Activated naive CD4-positive, alpha-beta T cell treated with anti-CD3 and anti-CD28 coated beads, Interleukin-2, amount 10 ng/mL, durations not matched to agents 7 days and 5 days (primary cell): Measurements from ENCODE around the gene TNNT3.

Source experiments
- CTCF ChIA-PET: fragments of 350-600 bp; sonication (Branson Sonifier 250); formaldehyde crosslinking; loops from one replicate; lab custom pipeline; 2021; ENCODE audit warnings: antibody characterized with exemption; lab: Charles Lee
- DNase-seq: peaks from one replicate; pipeline ENCODE4 v3.0.0-alpha.2; 2020
- H3K27ac Mint-ChIP-seq: one replicate; pipeline ENCODE4 v1.8.0; 2021; ENCODE audit warnings: mild to moderate bottlenecking, moderate library complexity, mixed read lengths
- H3K27me3 Mint-ChIP-seq: one replicate; pipeline ENCODE4 v1.8.0; 2021; ENCODE audit warnings: mild to moderate bottlenecking, mixed read lengths
- H3K36me3 Mint-ChIP-seq: one replicate; pipeline ENCODE4 v1.8.0; 2021; ENCODE audit warnings: mixed read lengths
- H3K4me1 Mint-ChIP-seq: one replicate; pipeline ENCODE4 v1.8.0; 2021; ENCODE audit warnings: mixed read lengths
- H3K4me3 Mint-ChIP-seq: one replicate; pipeline ENCODE4 v1.8.0; 2021; ENCODE audit warnings: mild to moderate bottlenecking, moderate library complexity, mixed read lengths
- H3K9me3 Mint-ChIP-seq: one replicate; pipeline ENCODE4 v1.8.0; 2021; ENCODE audit warnings: mixed read lengths

The TNNT3 gene

DNA sequence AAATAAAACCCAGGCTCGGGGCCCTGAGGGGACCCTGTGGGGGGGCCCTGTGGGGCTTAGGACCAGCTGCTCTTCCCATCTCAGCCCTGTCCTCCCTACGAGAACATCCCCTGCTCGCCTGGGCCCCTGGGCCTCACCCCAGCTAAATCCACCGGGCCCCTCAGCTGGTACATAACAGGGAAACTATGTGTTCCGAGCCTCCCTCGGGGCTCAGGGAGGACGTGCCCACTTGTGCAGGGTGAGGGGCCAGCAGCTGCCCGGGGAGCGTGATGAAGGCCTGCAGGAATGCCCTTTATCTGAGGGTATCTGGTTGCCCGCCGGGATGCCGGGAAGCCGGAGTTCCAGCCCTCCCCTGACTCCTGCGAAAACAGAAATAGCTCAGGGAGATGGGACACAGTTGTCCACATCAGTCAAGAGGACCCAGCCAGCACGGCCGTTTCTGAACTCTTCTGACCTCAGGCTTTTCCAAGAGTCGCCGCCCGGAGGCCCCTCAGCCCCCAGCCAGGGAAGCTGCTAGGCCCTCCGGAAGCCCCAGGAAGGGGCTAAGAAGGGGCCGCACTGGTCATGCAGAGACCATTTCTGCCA, 48.2 kb downstream of the TNNT3 start:
- CTCF ChIA-PET = interaction anchor here (1.0 kb wide), 1 partner anchor 17 kb away, joined by 3 read pairs; no protein-coding TSS in a partner anchor
- no peak for DNase-seq
- Mint-ChIP-seq H3K27ac (no peak overlapping the region), H3K4me1 (no peaks in the 10 kb centered on the region), H3K27me3 (no peaks in the 10 kb centered on the region), H3K4me3 (no peak overlapping the region), H3K36me3 (no peaks in the 10 kb centered on the region), H3K9me3 (no peaks in the 10 kb centered on the region)

GRCh38 chr11:1968454-1969002, 49.0 kb downstream of the TNNT3 start:
- CTCF ChIA-PET = no interaction called here
- Mint-ChIP-seq H3K4me1 (no peaks in the 10 kb centered on the region), H3K36me3 (no peaks in the 10 kb centered on the region), H3K9me3 (no peaks in the 10 kb centered on the region), H3K4me3 (no peak overlapping the region), H3K27me3 (no peaks in the 10 kb centered on the region), H3K27ac (no peak overlapping the region)
- DNase-seq = no peak

DNA sequence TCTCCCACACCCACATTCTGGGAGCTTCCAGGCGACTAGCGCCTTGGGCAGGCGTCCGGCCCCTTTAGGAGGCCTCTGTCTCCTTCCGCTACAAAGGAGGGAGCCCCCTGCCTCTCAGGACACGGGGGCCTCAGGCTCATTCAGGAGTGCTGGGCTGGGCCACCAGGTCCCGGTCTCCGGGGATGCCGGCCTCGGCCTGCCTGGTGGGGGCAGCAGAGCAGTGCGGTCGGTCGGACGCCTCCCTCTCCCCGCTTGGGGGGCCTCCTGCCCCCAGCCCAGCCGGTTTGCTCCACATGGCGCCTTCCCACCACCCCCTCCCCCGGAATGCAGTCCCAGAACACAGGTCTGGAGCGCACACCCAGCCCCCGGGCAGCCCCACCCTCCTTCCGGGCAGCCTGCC, 49.5 kb downstream of the TNNT3 start:
- Mint-ChIP-seq H3K4me1 (no peaks in the 10 kb centered on the region), H3K36me3 (no peaks in the 10 kb centered on the region), H3K9me3 (no peaks in the 10 kb centered on the region), H3K27me3 (no peaks in the 10 kb centered on the region), H3K27ac (no peak overlapping the region), H3K4me3 (no peak overlapping the region)
- CTCF ChIA-PET = no interaction called here
- DNase-seq = no peak

DNA sequence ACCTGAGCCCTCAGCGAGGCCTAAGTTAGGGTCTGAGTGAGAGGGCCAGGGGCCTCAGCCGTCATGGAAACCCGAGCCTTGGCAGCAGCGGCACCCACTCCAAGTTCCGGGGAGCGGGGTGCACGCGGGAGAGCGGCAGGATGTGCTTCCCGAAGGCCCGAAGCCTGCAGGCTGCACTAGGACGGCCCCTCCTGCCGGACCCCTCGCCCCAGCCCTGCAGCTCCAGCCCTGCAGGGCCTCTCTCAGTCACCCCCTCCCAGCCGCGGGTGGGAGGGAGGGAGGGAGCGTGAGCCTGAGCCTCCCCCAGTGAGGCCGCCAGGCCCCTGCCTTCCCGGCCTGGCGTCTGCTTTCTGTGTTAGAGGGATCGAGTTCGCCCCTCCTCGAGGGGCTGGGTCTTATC, 50.3 kb downstream of the TNNT3 start:
- Mint-ChIP-seq H3K9me3 (no peaks in the 10 kb centered on the region), H3K27ac (no peak overlapping the region)

DNA sequence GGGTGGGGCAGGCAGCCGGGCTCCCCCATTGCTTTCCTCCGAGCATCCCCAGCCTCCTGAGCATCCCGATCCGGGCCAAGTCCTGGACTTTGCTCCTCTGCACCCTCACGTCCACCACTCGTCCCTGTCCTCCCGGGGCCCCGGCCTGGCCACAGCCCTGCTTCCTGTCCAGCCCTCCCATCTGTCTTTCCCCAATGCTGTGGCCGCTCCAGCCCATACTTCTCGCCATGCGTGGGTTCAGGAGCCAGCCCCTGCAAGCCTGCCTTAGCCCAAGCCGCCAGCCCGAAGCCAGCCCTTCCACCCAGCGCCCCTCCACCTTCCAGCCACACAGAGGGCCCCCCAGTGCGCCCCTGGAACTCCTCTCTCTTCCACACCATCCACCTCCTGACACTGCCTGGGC, 51.5 kb downstream of the TNNT3 start:
- H3K4me1 Mint-ChIP-seq = no peaks in the 10 kb centered on the region
- H3K9me3 Mint-ChIP-seq = no peaks in the 10 kb centered on the region
- CTCF ChIA-PET = no interaction called here
- H3K27me3 Mint-ChIP-seq = no peaks in the 10 kb centered on the region
- H3K27ac Mint-ChIP-seq = no peak overlapping the region
- DNase-seq = no peak
- H3K36me3 Mint-ChIP-seq = no peaks in the 10 kb centered on the region
- H3K4me3 Mint-ChIP-seq = no peak overlapping the region

More for the DNA sequence above, 50.3 kb downstream of the TNNT3 start:
- no peak for DNase-seq
- H3K4me1 Mint-ChIP-seq = no peaks in the 10 kb centered on the region
- H3K27me3 Mint-ChIP-seq = no peaks in the 10 kb centered on the region
- no peaks in the 10 kb centered on the region for H3K36me3 Mint-ChIP-seq
- CTCF ChIA-PET = no interaction called here
- no peak overlapping the region for H3K4me3 Mint-ChIP-seq

GRCh38 chr11:1975185-1975584, 55.7 kb downstream of the TNNT3 start:
- Mint-ChIP-seq H3K4me1 (no peaks in the 10 kb centered on the region), H3K4me3 (no peak overlapping the region), H3K27me3 (no peaks in the 10 kb centered on the region), H3K9me3 (no peaks in the 10 kb centered on the region), H3K27ac (no peak overlapping the region), H3K36me3 (no peaks in the 10 kb centered on the region)
- DNase-seq = no peak
- CTCF ChIA-PET = no interaction called here

DNA sequence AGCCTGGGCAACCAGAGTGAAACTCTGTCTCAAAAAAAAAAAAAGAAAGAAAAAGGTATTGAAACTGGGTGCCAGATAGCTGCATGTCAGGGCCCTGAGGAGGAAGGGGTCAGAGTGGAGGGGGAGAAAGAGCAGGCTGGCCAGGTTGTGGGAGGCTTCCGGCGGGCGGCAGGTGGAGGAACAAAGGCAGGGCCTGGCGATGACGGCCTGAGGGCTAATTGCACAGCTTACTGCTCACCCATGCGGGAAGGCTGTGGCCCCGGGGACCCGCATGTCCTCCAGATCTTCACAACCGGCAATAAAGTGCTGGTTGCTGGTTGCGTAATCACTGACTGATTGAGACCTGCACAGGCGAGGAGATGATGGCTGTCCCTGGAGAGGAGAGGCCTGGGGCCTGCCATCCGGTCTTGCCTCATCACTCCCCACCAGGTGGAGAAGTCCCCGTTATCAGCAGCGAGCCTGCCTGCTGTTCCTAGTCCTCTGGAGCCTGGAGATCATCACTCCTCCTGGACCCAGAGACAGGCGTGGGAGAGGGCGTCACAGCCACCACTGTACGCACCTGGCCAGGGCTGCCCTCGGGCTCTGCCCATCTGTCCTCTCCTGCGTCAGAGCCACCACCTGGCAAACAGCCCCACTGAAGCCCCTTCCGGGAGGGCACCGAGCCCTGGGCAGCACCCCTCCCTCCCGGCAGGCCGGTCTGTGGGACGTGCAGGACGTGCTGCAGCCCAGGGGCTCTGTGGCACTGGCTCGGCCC, 59.4 kb downstream of the TNNT3 start:
- no peak for DNase-seq
- Mint-ChIP-seq H3K27ac (no peak overlapping the region), H3K36me3 (no peaks in the 10 kb centered on the region), H3K4me1 (no peaks in the 10 kb centered on the region), H3K4me3 (no peak overlapping the region), H3K9me3 (no peaks in the 10 kb centered on the region), H3K27me3 (no peaks in the 10 kb centered on the region)
- CTCF ChIA-PET = no interaction called here

GRCh38 chr11:1979607-1980006, 60.1 kb downstream of the TNNT3 start:
- H3K4me3 Mint-ChIP-seq = no peak overlapping the region
- no peaks in the 10 kb centered on the region for H3K4me1 Mint-ChIP-seq
- no peaks in the 10 kb centered on the region for H3K27me3 Mint-ChIP-seq
- no peaks in the 10 kb centered on the region for H3K36me3 Mint-ChIP-seq
- CTCF ChIA-PET = no interaction called here
- no peak for DNase-seq
- H3K27ac Mint-ChIP-seq = no peak overlapping the region
- no peaks in the 10 kb centered on the region for H3K9me3 Mint-ChIP-seq

GRCh38 chr11:1982873-1983600, 63.5 kb downstream of the TNNT3 start:
- H3K4me1 Mint-ChIP-seq = no peaks in the 10 kb centered on the region
- H3K27ac Mint-ChIP-seq = no peak overlapping the region
- no peaks in the 10 kb centered on the region for H3K9me3 Mint-ChIP-seq
- H3K36me3 Mint-ChIP-seq = no peaks in the 10 kb centered on the region
- CTCF ChIA-PET = no interaction called here
- no peak overlapping the region for H3K4me3 Mint-ChIP-seq
- DNase-seq = no peak
- H3K27me3 Mint-ChIP-seq = no peaks in the 10 kb centered on the region

GRCh38 chr11:1983601-1983961, 64.1 kb downstream of the TNNT3 start:
- Mint-ChIP-seq H3K4me3 (no peak overlapping the region), H3K27ac (no peak overlapping the region), H3K4me1 (no peaks in the 10 kb centered on the region), H3K9me3 (no peaks in the 10 kb centered on the region), H3K36me3 (no peaks in the 10 kb centered on the region), H3K27me3 (no peaks in the 10 kb centered on the region)
- CTCF ChIA-PET = no interaction called here
- no peak for DNase-seq

DNA sequence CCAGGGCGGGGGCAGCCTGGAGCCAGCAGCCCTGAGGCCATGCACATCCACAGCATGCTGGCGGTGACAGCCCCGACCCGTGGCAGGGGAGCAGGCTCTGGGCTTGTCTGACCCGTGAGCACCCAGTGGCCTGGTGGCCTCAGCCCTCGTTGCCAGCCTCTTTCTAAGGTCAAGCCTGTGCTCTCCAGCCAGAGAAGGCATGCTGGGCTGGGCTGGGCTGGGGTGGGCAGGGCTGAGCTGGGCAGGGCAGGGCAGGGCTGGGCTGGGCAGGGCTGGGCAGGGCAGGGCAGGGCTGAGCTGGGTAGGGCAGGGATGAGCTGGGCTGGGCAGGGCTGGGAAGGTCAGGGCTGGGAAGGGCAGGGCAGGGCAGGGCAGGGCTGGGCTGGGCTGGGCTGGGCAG, 67.5 kb downstream of the TNNT3 start:
- Mint-ChIP-seq H3K4me3 (no peak overlapping the region), H3K27ac (no peak overlapping the region), H3K4me1 (no peaks in the 10 kb centered on the region), H3K27me3 (no peaks in the 10 kb centered on the region), H3K36me3 (no peaks in the 10 kb centered on the region), H3K9me3 (no peaks in the 10 kb centered on the region)
- CTCF ChIA-PET = no interaction called here
- no peak for DNase-seq

GRCh38 chr11:1988174-1988573, 68.7 kb downstream of the TNNT3 start:
- Mint-ChIP-seq H3K4me1 (no peaks in the 10 kb centered on the region), H3K9me3 (no peaks in the 10 kb centered on the region), H3K27ac (no peak overlapping the region), H3K4me3 (no peak overlapping the region), H3K27me3 (no peaks in the 10 kb centered on the region), H3K36me3 (no peaks in the 10 kb centered on the region)
- no peak for DNase-seq
- CTCF ChIA-PET = no interaction called here
